HEK293 (cell line): ENCODE results near the gene EIF4G3.

Experiments
- CTCF ChIA-PET: fragments of 350-600 bp; formaldehyde crosslinking; extraction: SDS; loops from one replicate; lab custom pipeline; 2021; ENCODE audit warnings: antibody characterized with exemption; lab: Yijun Ruan, JAX
- POLR2A ChIA-PET: fragments of 300-600 bp; formaldehyde crosslinking; extraction: SDS; loops from one replicate; lab custom pipeline; 2020; ENCODE audit warnings: antibody characterized with exemption, inconsistent platforms; lab: Yijun Ruan, JAX
- H3K27ac ChIP-seq: fragments of 200-500 bp; sonication (Bioruptor generic); 2 replicates; pipeline ENCODE4 v1.5.1; 2014; ENCODE audit warnings: low read depth, low read length, control low read depth, inconsistent platforms; ENCODE audit errors: extremely low read depth
- H3K36me3 ChIP-seq, 2 experiments: fragments of 200-500 bp in 1 of 2; sonication (Bioruptor generic) in 1 of 2; 1 replicate in 1 of 2; 2 replicates in 1 of 2; pipeline ENCODE4 v1.5.1; 2014 to 2017; ENCODE audit warnings: inconsistent platforms in 2 of 2, low read length in 2 of 2; ENCODE audit not compliant: control insufficient read depth in 2 of 2, insufficient read depth in 1 of 2
- H3K4me1 ChIP-seq: fragments of 200-500 bp; sonication (Bioruptor generic); 2 replicates; pipeline ENCODE4 v1.5.1; 2014; ENCODE audit warnings: mild to moderate bottlenecking, low read length, inconsistent platforms; ENCODE audit not compliant: control insufficient read depth, insufficient read depth
- H3K4me3 ChIP-seq: 2 replicates; pipeline ENCODE4 v1.5.1; 2011; ENCODE audit warnings: low read depth, mild to moderate bottlenecking, control low read depth, low read length, moderate library complexity
- H3K9me3 ChIP-seq: fragments of 200-500 bp; sonication (Bioruptor generic); 2 replicates; pipeline ENCODE4 v1.5.1; 2014; ENCODE audit warnings: low read depth, low read length, inconsistent platforms; ENCODE audit not compliant: control insufficient read depth, insufficient read depth
- IKZF3 ChIP-seq: fragments of 450-650 bp; IDR thresholded peaks from 2 replicates; pipeline ENCODE4 v1.5.0; 2018; ENCODE audit warnings: missing biosample characterization, mild to moderate bottlenecking, missing genetic modification characterization, moderate library complexity
- KLF1 ChIP-seq: fragments of 450-650 bp; formaldehyde crosslinking; IDR thresholded peaks from 2 replicates; pipeline ENCODE4 v1.5.1; 2016; ENCODE audit warnings: missing biosample characterization, missing genetic modification characterization
- KLF10 ChIP-seq: fragments of 450-650 bp; IDR thresholded peaks from 2 replicates; pipeline ENCODE4 v1.5.1; 2018; ENCODE audit warnings: missing biosample characterization, mild to moderate bottlenecking, missing genetic modification characterization
- KLF7 ChIP-seq: fragments of 450-650 bp; formaldehyde crosslinking; IDR thresholded peaks from 2 replicates; pipeline ENCODE4 v1.5.1; 2016; ENCODE audit warnings: missing biosample characterization, missing genetic modification characterization, borderline replicate concordance
- MEIS1 ChIP-seq: sonication (generic); formaldehyde crosslinking; IDR thresholded peaks from 2 replicates; pipeline ENCODE4 v1.8.1; 2022; ENCODE audit warnings: missing genetic modification reagents, mild to moderate bottlenecking, borderline replicate concordance
- SP2 ChIP-seq: fragments of 450-650 bp; formaldehyde crosslinking; IDR thresholded peaks from 2 replicates; pipeline ENCODE4 v1.5.1; 2016; ENCODE audit warnings: missing biosample characterization, missing genetic modification characterization
- ZFP69B ChIP-seq: fragments of 450-650 bp; formaldehyde crosslinking; IDR thresholded peaks from 2 replicates; pipeline ENCODE4 v1.5.1; 2016; ENCODE audit warnings: missing biosample characterization, missing genetic modification characterization
- ZNF112 ChIP-seq: fragments of 450-650 bp; formaldehyde crosslinking; IDR thresholded peaks from 2 replicates; pipeline ENCODE4 v1.5.0; 2017; ENCODE audit warnings: missing biosample characterization, missing genetic modification characterization
- ZNF341 ChIP-seq: fragments of 450-650 bp; formaldehyde crosslinking; IDR thresholded peaks from 2 replicates; pipeline ENCODE4; 2016; ENCODE audit warnings: low read depth, missing biosample characterization, missing genetic modification characterization
- ZNF529 ChIP-seq: fragments of 450-650 bp; formaldehyde crosslinking; IDR thresholded peaks from 2 replicates; pipeline ENCODE4 v1.5.1; 2017; ENCODE audit warnings: missing genetic modification characterization, missing biosample characterization; ENCODE audit not compliant: insufficient replicate concordance
- TF ChIP-seq, protein P1 (sequence below): fragments of 450-650 bp; formaldehyde crosslinking; IDR thresholded peaks from 2 replicates; pipeline ENCODE4 v1.5.1; 2017; ENCODE audit warnings: missing biosample characterization, missing genetic modification characterization
- TF ChIP-seq, protein P2 (sequence below): fragments of 450-650 bp; formaldehyde crosslinking; IDR thresholded peaks from 2 replicates; pipeline ENCODE4 v1.5.1; 2017; ENCODE audit warnings: missing biosample characterization, missing genetic modification characterization
- TF ChIP-seq, protein P3 (sequence below): fragments of 450-650 bp; formaldehyde crosslinking; IDR thresholded peaks from 2 replicates; pipeline ENCODE4 v1.5.1; 2016; ENCODE audit warnings: missing biosample characterization, missing genetic modification characterization
- TF ChIP-seq, protein P4 (sequence below): fragments of 450-650 bp; IDR thresholded peaks from 2 replicates; pipeline ENCODE4 v1.5.1; 2018; ENCODE audit warnings: missing biosample characterization, mild to moderate bottlenecking, missing genetic modification characterization
- TF ChIP-seq, protein P5 (sequence below): fragments of 450-650 bp; formaldehyde crosslinking; IDR thresholded peaks from 2 replicates; pipeline ENCODE4 v1.5.1; 2016; ENCODE audit warnings: missing biosample characterization, missing genetic modification characterization
- TF ChIP-seq, protein P6 (sequence below): fragments of 450-650 bp; formaldehyde crosslinking; IDR thresholded peaks from 2 replicates; pipeline ENCODE4 v1.5.1; 2016; ENCODE audit warnings: missing biosample characterization, missing genetic modification characterization
- TF ChIP-seq, protein P7 (sequence below): fragments of 450-650 bp; formaldehyde crosslinking; IDR thresholded peaks from 2 replicates; pipeline ENCODE4 v1.5.1; 2017; ENCODE audit warnings: missing biosample characterization, missing genetic modification characterization
- TF ChIP-seq, protein P8 (sequence below): sonication (generic); formaldehyde crosslinking; IDR thresholded peaks from 2 replicates; pipeline ENCODE4 v1.8.1; 2022; ENCODE audit warnings: mild to moderate bottlenecking, moderate library complexity, missing genetic modification reagents

Gene EIF4G3

DNA sequence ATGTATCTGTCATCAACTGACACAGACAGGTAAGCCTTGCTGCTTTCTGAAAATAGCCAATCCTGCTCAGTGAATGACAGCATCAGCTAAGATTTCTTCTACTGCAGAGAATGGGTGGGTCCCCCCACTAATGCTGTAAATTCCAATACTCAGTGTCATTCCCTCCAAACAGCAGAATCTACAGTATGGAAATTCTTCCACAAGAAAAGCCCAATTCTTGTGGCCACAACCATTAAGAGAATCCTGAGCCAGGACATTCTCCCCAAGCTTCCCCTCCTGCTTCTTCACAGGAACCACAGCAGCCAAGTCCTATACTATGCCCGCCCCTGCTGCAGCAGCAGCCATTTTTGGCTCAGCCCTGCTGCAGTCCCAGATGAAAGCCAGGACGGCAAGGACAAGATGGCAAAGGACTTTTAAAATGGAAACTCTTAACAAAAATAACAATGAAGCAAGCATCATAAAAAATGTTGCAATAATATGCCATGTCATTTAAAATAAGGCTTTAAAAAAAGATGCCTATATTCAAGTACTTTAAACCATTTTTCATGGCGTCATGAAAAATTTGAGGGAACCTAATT is 26.8 kb downstream of the EIF4G3 start:
- Histone ChIP-seq H3K9me3 (no peaks in the 10 kb centered on the region), H3K4me1 (peaks cover 4% of the 10 kb centered on the region; the same call in 1 of the 2 replicates), H3K4me3 (no peak overlapping the region), H3K36me3 (peaks cover 19 to 47% of the 10 kb centered on the region in 2 experiments; a peak in 2 of 3 replicates), H3K27ac (peak overlapping the region; percentile 33; the same call in 1 of the 2 replicates)
- CTCF ChIA-PET: interaction anchor here (0.6 to 1.6 kb wide), 2 partner anchors 45 to 161 kb away, joined by 3 to 5 read pairs; no protein-coding TSS in a partner anchor
- POLR2A ChIA-PET: interaction anchor here (0.9 to 2.1 kb wide), 2 partner anchors 13 to 24 kb away, joined by 5 to 6 read pairs; no protein-coding TSS in a partner anchor
- TF ChIP-seq KLF1 (tag by site-specific recombination): no peak
- peak; percentile 78; the same call in 1 of the 2 replicates for TF ChIP-seq ZFP69B (tag by site-specific recombination)
- no peak for TF ChIP-seq ZNF529 (tag by site-specific recombination)
- TF ChIP-seq, protein P1, sequence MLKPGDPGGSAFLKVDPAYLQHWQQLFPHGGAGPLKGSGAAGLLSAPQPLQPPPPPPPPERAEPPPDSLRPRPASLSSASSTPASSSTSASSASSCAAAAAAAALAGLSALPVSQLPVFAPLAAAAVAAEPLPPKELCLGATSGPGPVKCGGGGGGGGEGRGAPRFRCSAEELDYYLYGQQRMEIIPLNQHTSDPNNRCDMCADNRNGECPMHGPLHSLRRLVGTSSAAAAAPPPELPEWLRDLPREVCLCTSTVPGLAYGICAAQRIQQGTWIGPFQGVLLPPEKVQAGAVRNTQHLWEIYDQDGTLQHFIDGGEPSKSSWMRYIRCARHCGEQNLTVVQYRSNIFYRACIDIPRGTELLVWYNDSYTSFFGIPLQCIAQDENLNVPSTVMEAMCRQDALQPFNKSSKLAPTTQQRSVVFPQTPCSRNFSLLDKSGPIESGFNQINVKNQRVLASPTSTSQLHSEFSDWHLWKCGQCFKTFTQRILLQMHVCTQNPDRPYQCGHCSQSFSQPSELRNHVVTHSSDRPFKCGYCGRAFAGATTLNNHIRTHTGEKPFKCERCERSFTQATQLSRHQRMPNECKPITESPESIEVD (tag by site-specific recombination): peak; percentile 80; the same call in 1 of the 2 replicates
- TF ChIP-seq, protein P2, sequence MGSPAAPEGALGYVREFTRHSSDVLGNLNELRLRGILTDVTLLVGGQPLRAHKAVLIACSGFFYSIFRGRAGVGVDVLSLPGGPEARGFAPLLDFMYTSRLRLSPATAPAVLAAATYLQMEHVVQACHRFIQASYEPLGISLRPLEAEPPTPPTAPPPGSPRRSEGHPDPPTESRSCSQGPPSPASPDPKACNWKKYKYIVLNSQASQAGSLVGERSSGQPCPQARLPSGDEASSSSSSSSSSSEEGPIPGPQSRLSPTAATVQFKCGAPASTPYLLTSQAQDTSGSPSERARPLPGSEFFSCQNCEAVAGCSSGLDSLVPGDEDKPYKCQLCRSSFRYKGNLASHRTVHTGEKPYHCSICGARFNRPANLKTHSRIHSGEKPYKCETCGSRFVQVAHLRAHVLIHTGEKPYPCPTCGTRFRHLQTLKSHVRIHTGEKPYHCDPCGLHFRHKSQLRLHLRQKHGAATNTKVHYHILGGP (tag by site-specific recombination): no peak
- TF ChIP-seq SP2: no peak
- peak; percentile 59; the same call in 1 of the 2 replicates for TF ChIP-seq ZNF341 (tag by site-specific recombination)
- TF ChIP-seq, protein P3, sequence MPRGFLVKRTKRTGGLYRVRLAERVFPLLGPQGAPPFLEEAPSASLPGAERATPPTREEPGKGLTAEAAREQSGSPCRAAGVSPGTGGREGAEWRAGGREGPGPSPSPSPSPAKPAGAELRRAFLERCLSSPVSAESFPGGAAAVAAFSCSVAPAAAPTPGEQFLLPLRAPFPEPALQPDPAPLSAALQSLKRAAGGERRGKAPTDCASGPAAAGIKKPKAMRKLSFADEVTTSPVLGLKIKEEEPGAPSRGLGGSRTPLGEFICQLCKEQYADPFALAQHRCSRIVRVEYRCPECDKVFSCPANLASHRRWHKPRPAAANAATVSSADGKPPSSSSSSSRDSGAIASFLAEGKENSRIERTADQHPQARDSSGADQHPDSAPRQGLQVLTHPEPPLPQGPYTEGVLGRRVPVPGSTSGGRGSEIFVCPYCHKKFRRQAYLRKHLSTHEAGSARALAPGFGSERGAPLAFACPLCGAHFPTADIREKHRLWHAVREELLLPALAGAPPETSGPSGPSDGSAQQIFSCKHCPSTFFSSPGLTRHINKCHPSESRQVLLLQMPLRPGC (tag by site-specific recombination): peak; percentile 31; the same call in 1 of the 2 replicates
- TF ChIP-seq, protein P4, sequence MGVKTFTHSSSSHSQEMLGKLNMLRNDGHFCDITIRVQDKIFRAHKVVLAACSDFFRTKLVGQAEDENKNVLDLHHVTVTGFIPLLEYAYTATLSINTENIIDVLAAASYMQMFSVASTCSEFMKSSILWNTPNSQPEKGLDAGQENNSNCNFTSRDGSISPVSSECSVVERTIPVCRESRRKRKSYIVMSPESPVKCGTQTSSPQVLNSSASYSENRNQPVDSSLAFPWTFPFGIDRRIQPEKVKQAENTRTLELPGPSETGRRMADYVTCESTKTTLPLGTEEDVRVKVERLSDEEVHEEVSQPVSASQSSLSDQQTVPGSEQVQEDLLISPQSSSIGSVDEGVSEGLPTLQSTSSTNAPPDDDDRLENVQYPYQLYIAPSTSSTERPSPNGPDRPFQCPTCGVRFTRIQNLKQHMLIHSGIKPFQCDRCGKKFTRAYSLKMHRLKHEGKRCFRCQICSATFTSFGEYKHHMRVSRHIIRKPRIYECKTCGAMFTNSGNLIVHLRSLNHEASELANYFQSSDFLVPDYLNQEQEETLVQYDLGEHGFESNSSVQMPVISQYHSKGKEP (tag by site-specific recombination): peak; percentile 31; the same call in 1 of the 2 replicates
- TF ChIP-seq, protein P5, sequence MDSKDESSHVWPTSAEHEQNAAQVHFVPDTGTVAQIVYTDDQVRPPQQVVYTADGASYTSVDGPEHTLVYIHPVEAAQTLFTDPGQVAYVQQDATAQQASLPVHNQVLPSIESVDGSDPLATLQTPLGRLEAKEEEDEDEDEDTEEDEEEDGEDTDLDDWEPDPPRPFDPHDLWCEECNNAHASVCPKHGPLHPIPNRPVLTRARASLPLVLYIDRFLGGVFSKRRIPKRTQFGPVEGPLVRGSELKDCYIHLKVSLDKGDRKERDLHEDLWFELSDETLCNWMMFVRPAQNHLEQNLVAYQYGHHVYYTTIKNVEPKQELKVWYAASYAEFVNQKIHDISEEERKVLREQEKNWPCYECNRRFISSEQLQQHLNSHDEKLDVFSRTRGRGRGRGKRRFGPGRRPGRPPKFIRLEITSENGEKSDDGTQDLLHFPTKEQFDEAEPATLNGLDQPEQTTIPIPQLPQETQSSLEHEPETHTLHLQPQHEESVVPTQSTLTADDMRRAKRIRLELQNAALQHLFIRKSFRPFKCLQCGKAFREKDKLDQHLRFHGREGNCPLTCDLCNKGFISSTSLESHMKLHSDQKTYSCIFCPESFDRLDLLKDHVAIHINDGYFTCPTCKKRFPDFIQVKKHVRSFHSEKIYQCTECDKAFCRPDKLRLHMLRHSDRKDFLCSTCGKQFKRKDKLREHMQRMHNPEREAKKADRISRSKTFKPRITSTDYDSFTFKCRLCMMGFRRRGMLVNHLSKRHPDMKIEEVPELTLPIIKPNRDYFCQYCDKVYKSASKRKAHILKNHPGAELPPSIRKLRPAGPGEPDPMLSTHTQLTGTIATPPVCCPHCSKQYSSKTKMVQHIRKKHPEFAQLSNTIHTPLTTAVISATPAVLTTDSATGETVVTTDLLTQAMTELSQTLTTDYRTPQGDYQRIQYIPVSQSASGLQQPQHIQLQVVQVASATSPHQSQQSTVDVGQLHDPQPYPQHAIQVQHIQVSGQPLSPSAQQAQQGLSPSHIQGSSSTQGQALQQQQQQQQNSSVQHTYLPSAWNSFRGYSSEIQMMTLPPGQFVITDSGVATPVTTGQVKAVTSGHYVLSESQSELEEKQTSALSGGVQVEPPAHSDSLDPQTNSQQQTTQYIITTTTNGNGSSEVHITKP (tag by site-specific recombination): no peak
- TF ChIP-seq, protein P6, sequence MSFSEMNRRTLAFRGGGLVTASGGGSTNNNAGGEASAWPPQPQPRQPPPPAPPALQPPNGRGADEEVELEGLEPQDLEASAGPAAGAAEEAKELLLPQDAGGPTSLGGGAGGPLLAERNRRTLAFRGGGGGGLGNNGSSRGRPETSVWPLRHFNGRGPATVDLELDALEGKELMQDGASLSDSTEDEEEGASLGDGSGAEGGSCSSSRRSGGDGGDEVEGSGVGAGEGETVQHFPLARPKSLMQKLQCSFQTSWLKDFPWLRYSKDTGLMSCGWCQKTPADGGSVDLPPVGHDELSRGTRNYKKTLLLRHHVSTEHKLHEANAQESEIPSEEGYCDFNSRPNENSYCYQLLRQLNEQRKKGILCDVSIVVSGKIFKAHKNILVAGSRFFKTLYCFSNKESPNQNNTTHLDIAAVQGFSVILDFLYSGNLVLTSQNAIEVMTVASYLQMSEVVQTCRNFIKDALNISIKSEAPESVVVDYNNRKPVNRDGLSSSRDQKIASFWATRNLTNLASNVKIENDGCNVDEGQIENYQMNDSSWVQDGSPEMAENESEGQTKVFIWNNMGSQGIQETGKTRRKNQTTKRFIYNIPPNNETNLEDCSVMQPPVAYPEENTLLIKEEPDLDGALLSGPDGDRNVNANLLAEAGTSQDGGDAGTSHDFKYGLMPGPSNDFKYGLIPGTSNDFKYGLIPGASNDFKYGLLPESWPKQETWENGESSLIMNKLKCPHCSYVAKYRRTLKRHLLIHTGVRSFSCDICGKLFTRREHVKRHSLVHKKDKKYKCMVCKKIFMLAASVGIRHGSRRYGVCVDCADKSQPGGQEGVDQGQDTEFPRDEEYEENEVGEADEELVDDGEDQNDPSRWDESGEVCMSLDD (tag by site-specific recombination): no peak
- TF ChIP-seq, protein P7, sequence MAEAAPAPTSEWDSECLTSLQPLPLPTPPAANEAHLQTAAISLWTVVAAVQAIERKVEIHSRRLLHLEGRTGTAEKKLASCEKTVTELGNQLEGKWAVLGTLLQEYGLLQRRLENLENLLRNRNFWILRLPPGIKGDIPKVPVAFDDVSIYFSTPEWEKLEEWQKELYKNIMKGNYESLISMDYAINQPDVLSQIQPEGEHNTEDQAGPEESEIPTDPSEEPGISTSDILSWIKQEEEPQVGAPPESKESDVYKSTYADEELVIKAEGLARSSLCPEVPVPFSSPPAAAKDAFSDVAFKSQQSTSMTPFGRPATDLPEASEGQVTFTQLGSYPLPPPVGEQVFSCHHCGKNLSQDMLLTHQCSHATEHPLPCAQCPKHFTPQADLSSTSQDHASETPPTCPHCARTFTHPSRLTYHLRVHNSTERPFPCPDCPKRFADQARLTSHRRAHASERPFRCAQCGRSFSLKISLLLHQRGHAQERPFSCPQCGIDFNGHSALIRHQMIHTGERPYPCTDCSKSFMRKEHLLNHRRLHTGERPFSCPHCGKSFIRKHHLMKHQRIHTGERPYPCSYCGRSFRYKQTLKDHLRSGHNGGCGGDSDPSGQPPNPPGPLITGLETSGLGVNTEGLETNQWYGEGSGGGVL: no peak
- TF ChIP-seq ZNF112 (tag by site-specific recombination): no peak
- TF ChIP-seq, protein P8, sequence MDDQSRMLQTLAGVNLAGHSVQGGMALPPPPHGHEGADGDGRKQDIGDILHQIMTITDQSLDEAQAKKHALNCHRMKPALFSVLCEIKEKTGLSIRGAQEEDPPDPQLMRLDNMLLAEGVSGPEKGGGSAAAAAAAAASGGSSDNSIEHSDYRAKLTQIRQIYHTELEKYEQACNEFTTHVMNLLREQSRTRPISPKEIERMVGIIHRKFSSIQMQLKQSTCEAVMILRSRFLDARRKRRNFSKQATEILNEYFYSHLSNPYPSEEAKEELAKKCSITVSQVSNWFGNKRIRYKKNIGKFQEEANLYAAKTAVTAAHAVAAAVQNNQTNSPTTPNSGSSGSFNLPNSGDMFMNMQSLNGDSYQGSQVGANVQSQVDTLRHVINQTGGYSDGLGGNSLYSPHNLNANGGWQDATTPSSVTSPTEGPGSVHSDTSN (CRISPR knock-in tag): no peak
- TF ChIP-seq KLF7: 0 out of 2 replicates have a peak, but pooled peaks have one; percentile 32
- peak; percentile 25 for TF ChIP-seq IKZF3 (tag by site-specific recombination)
- no peak for TF ChIP-seq MEIS1 (CRISPR knock-in tag)
- no peak for TF ChIP-seq KLF10
